Ascending aorta (tissue), 2 donors: Measurements from ENCODE around the gene HSD11B1. TPM values are rescaled to one million over a fixed set of nuclear protein-coding genes. Genes with fewer than 3 reads are reported as not detected.

Source experiments
- DNase-seq, 2 donors: peaks; one replicate each; pipeline ENCODE4 v3.0.0-alpha.2; 2019; ENCODE audit warnings: low spot score in 2 of 2
- H3K27ac ChIP-seq, 2 donors: fragments of 200-600 bp; sonication (generic); one replicate each; pipeline ENCODE4 v1.5.1; 2016 to 2017; ENCODE audit warnings: mild to moderate bottlenecking in 1 of 2
- H3K27me3 ChIP-seq: fragments of 200-600 bp; sonication (generic); one replicate; pipeline ENCODE4 v1.5.1; 2017
- H3K36me3 ChIP-seq, 2 donors: fragments of 200-600 bp; sonication (generic); one replicate each; pipeline ENCODE4 v1.5.1; 2016
- H3K4me1 ChIP-seq, 2 donors: fragments of 200-600 bp; sonication (generic); one replicate each; pipeline ENCODE4 v1.5.1; 2016 to 2017; ENCODE audit warnings: mild to moderate bottlenecking in 1 of 2
- H3K4me3 ChIP-seq, 2 donors: fragments of 200-600 bp; sonication (generic); one replicate each; pipeline ENCODE4 v1.5.1; 2016 to 2017; ENCODE audit warnings: mild to moderate bottlenecking in 1 of 2
- H3K9me3 ChIP-seq, 2 donors: fragments of 200-600 bp; sonication (generic); one replicate each; pipeline ENCODE4 v1.5.1; 2016
- CTCF ChIP-seq, 3 experiments: fragments of 200-600 bp in 2 of 3; fragments of 450-650 bp in 1 of 3; sonication (generic) in 2 of 3; IDR thresholded peaks; one replicate each; pipeline ENCODE4 v1.5.1; 2016 to 2019; ENCODE audit warnings: antibody characterized with exemption in 3 of 3, mild to moderate bottlenecking in 1 of 3, moderate library complexity in 1 of 3
- intact Hi-C: fragments of 100-400 bp; cut with DNase I; formaldehyde crosslinking; loops from one replicate; pipeline ENCODE4 v1.15.1; 2023
- total RNA-seq: library from RNA; depleted of rRNA; stranded (reverse); fragments of >200 nt; gene quantifications from one replicate; pipeline ENCODE4 v1.1.0, GENCODE V29; 2016

Gene HSD11B1
- total RNA-seq, 1 donor from 2014 or later, result 0.32 TPM

GRCh38 chr1:209758400-209758799 lies 53.8 kb downstream of the HSD11B1 start:
- Histone ChIP-seq H3K4me1 (no peaks in the 10 kb centered on the region), H3K27me3 (no peaks in the 10 kb centered on the region), H3K4me3 (no peak overlapping the region), H3K27ac (no peak overlapping the region), H3K9me3 (no peaks in the 10 kb centered on the region), H3K36me3 (no peaks in the 10 kb centered on the region)
- TF ChIP-seq CTCF (IDR thresholded peaks at IDR 0.05), result no peak
- intact Hi-C loops, result no loop called here
- no peak for DNase-seq

- Histone ChIP-seq H3K9me3 (no peaks in the 10 kb centered on the region), H3K36me3 (no peaks in the 10 kb centered on the region), H3K27me3 (no peaks in the 10 kb centered on the region), H3K4me1 (no peaks in the 10 kb centered on the region), H3K4me3 (no peak overlapping the region), H3K27ac (no peak overlapping the region)
- DNase-seq, result no peak
- no peak for TF ChIP-seq CTCF (IDR thresholded peaks at IDR 0.05)
- intact Hi-C loops, result no loop called here
Measured at GRCh38 chr1:209759829-209760359, 55.2 kb downstream of the HSD11B1 start.

- H3K4me1 ChIP-seq, result no peaks in the 10 kb centered on the region
- no peaks in the 10 kb centered on the region for H3K36me3 ChIP-seq
- no peak for DNase-seq
- no peak overlapping the region for H3K27ac ChIP-seq
- no peaks in the 10 kb centered on the region for H3K9me3 ChIP-seq
- intact Hi-C loops, result no loop called here
- TF ChIP-seq CTCF (IDR thresholded peaks at IDR 0.05), result no peak
- no peak overlapping the region for H3K4me3 ChIP-seq
- H3K27me3 ChIP-seq, result no peaks in the 10 kb centered on the region
Measured at GRCh38 chr1:209761011-209761635, 56.5 kb downstream of the HSD11B1 start.

GRCh38 chr1:209766051-209766450 lies 61.4 kb downstream of the HSD11B1 start:
- no peaks in the 10 kb centered on the region for H3K27me3 ChIP-seq
- H3K4me1 ChIP-seq, result peaks cover 6 to 16% of the 10 kb centered on the region in 2 donors
- no peak overlapping the region for H3K4me3 ChIP-seq
- intact Hi-C loops, result no loop called here
- H3K27ac ChIP-seq, result no peak overlapping the region
- DNase-seq, result no peak
- H3K36me3 ChIP-seq, result no peaks in the 10 kb centered on the region
- TF ChIP-seq CTCF (IDR thresholded peaks at IDR 0.05), result no peak
- no peaks in the 10 kb centered on the region for H3K9me3 ChIP-seq

GRCh38 chr1:209767096-209767495 lies 62.5 kb downstream of the HSD11B1 start:
- H3K27ac ChIP-seq, result no peak overlapping the region
- no peaks in the 10 kb centered on the region for H3K9me3 ChIP-seq
- no peak for TF ChIP-seq CTCF (IDR thresholded peaks at IDR 0.05)
- H3K4me3 ChIP-seq, result no peak overlapping the region
- no peak for DNase-seq
- H3K27me3 ChIP-seq, result no peaks in the 10 kb centered on the region
- intact Hi-C loops, result no loop called here
- H3K36me3 ChIP-seq, result no peaks in the 10 kb centered on the region
- peaks cover 6 to 16% of the 10 kb centered on the region in 2 donors for H3K4me1 ChIP-seq
